Stimulated activated CD8-positive, alpha-beta memory T cell treated with anti-CD3 and anti-CD28 coated beads, Interleukin-2, amount 100 ng/mL, for 48 hours (primary cell): ENCODE results near the gene GDPD3.

Source experiments
- DNase-seq, 2 donors: peaks; one replicate each; pipeline ENCODE4 v3.0.0-alpha.2; 2020; ENCODE audit warnings: low read depth in 2 of 2

The GDPD3 gene

GRCh38 chr16:30054959-30055553 is 58.3 kb downstream of the GDPD3 start:
- DNase-seq: peak in 1 of 2 donors; percentile 55
